Astrocyte of the cerebellum (primary cell): Measurements from ENCODE around the gene SIGLEC14.

Experiments used
- DNase-seq: peaks from one replicate; pipeline ENCODE4 v3.0.0-alpha.2; 2011; ENCODE audit warnings: low read depth
- H3K4me3 ChIP-seq: 2 replicates; pipeline ENCODE4 v1.5.1; 2011; ENCODE audit warnings: mild to moderate bottlenecking, low read depth, low read length, moderate library complexity
- in situ Hi-C: cut with HindIII; loops from 2 replicates; pipeline ENCODE4 v1.10.0; 2017; ENCODE audit warnings: low sequenced_read_pairs
- TF ChIP-seq, protein P1 (sequence below): IDR thresholded peaks from 2 replicates; pipeline ENCODE4 v1.5.1; 2012; ENCODE audit warnings: low read length, low read depth, moderate library complexity, mild to moderate bottlenecking; ENCODE audit errors: missing control alignments

The SIGLEC14 gene

DNA sequence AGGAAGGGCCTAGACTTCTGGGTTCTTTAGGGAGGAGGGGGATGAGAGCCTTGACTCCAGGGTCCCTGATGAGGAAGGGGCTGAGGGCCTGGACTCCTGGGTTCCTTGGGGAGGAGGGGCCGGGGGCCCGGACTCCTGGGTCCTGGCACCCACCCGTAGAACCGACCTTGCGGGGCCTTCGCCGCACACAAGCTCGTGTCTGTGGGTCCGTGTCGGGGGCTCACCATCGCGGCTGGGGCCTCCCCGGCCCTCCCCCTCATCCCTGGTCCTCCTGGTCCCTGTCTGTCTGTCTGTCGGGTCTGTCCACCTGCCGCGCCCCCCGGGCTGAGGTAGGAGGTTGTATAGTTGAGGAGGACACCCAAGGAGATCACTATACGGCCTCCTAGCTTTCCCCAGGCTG, 45.8 kb upstream of the SIGLEC14 start:
- no peak for DNase-seq
- in situ Hi-C loops: no loop called here
- H3K4me3 ChIP-seq: peak overlapping the region; percentile 96
- TF ChIP-seq, protein P1, sequence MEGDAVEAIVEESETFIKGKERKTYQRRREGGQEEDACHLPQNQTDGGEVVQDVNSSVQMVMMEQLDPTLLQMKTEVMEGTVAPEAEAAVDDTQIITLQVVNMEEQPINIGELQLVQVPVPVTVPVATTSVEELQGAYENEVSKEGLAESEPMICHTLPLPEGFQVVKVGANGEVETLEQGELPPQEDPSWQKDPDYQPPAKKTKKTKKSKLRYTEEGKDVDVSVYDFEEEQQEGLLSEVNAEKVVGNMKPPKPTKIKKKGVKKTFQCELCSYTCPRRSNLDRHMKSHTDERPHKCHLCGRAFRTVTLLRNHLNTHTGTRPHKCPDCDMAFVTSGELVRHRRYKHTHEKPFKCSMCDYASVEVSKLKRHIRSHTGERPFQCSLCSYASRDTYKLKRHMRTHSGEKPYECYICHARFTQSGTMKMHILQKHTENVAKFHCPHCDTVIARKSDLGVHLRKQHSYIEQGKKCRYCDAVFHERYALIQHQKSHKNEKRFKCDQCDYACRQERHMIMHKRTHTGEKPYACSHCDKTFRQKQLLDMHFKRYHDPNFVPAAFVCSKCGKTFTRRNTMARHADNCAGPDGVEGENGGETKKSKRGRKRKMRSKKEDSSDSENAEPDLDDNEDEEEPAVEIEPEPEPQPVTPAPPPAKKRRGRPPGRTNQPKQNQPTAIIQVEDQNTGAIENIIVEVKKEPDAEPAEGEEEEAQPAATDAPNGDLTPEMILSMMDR: no peak

DNA sequence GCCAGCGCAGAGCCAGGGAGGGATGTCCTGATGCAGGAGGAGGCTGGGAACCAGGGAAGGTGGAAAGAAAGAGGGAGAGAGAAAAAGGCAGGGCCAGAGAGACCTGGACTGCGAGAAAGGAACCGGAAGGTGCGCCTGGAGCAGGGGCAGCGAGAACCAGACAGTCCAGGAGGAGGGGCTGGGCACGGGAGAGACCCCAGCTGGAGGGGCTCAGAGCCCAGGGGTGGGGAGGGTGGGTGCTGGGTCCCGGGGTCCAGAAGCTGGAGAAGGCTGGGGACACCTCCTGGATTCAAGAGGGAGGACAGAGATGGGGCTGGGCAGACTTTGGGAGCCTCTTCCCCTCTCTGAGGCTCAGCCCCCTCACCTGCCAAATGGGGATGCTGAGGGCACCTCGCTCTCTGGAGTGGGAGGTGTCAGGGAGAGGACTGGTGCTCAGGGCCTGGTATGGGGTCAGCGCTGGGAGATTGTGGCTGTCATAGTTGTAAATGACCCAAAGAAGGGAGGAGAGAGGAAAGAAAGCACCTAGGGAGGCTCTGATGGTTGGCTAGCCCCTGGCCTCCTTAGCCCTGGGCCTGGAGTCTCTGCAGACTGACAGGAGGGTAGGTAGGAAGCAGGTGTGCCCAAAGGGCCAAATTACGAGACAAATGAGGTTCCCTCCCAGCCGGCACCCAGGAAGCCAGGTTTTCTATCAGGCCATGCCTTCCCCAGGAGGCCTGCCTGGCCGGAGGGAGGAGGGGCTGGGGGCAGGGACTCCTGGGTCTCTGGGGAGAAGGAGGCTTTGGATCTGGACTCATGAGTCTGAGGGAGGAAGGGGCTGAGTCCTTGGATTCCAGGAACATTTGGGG, 45.2 kb upstream of the SIGLEC14 start:
- peak overlapping the region; percentile 96 for H3K4me3 ChIP-seq
- in situ Hi-C loops: no loop called here
- TF ChIP-seq, protein P1: no peak
- DNase-seq: no peak

DNA sequence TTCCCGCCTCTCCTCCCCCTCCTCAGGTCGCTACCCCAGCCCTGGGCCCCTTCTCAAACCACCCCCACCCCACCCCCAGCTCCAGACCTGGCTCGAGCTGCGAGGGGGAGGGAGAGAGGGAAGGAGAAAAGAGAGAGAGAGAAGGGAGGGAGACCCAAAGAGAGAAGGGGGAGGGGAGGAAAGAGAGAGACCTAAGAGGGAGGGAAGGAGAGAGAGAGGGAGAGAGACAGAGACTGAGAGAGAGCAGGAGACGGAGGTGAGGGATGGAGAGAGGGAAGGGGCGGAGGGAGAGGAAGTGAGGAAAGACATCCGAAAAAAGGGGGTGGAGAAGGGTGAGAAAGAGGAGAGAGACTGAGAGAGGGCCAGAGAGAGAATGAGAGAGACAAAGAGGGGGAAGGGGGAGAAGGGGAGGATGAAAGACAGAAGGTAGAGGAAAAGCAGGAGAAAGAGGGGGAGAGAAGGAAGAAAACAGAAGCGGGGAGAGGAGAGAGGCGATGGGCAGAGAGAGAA, 44.5 kb upstream of the SIGLEC14 start:
- in situ Hi-C loops: no loop called here
- peak overlapping the region; percentile 96 for H3K4me3 ChIP-seq
- TF ChIP-seq, protein P1: no peak
- DNase-seq: no peak

DNA sequence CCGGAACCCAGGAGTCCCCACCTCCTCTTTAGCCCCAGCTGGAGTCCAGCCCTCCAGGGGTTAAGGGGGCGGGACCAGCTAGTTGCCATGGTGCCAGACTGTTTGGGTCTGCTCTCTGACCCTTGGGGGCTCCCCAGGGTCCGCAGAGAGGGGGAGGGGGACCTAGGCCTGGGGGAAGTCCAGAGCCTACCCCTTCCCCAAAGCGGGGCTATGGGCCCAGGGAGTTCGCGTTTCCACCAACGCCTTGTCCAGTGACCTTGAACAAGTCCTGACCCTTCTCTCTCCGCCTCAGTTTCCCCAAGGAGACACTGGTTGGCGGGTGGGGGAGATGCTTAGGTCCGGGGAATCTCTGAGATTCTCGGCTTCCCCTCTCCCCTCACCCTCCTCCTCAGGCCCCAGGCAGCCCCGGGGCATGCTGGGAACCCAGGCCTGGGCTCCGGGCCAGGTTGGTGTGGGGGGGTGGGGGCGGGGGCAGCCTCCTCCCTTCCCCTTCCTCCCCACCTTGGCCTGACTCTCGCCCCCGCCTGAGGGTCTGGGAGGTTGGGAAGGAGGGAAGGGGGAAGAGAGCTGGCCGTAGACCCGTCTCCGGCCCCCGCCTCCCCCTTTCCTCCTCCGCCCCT, 43.9 kb upstream of the SIGLEC14 start:
- no peak for DNase-seq
- in situ Hi-C loops: no loop called here
- TF ChIP-seq, protein P1: no peak

DNA sequence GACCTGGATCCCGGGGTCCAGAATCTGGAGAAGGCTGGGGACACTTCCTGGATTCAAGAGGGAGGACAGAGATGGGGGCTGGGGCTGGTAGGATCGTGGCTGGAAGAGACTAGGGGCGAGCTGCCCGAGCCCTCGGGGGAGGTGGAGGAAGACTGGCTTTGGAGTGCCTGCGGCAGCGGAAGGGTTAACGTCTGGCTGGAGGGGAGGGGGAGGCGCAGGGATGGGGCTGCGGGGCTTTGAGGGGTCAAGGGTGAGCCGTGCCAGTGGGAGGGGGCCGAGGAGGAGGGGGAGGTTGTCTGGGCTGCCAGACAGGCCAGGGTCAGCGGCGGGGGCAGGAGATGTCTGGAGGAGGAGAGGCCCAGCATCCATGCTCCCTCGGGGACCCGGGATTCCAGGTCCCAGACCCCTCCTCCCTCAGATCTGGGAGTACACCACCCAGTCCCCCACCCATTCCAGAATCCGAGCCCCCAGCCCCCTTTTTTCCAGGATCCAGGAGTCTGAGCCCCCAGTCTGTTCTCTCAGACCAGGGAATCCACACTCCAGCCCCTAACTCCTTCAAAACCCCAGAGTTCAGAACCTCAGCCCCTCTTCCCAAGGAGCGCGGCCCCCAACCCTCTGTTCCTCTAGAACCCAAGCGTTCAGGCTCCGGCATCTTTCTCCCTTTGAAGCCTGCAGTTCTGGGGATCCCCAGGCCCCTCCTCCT, 43.3 kb upstream of the SIGLEC14 start:
- DNase-seq: no peak
- TF ChIP-seq, protein P1: no peak
- in situ Hi-C loops: no loop called here
- peak overlapping the region; percentile 96 for H3K4me3 ChIP-seq

More for the DNA sequence above, 43.9 kb upstream of the SIGLEC14 start:
- peak overlapping the region; percentile 96 for H3K4me3 ChIP-seq
